Right atrium auricular region (tissue), 2 donors: ENCODE results near the gene ETV5. TPM values are rescaled to one million over a fixed set of nuclear protein-coding genes. Genes with fewer than 3 reads are reported as not detected.

Source experiments
- DNase-seq: peaks from one replicate; pipeline ENCODE4 v3.0.0-alpha.2; 2019; ENCODE audit warnings: low spot score
- H3K27ac ChIP-seq, 2 donors: fragments of 200-600 bp; sonication (generic); 1 replicate in 1 of 2; 2 replicates in 1 of 2; pipeline ENCODE4 v1.5.1; 2016 to 2019
- H3K27me3 ChIP-seq, 2 donors: fragments of 200-600 bp; sonication (generic); one replicate each; pipeline versions ENCODE4 v1.5.1 to v1.6.0; 2017 to 2019
- H3K36me3 ChIP-seq: fragments of 200-600 bp; sonication (generic); one replicate; pipeline ENCODE4 v1.5.1; 2016
- H3K4me1 ChIP-seq, 2 donors: fragments of 200-600 bp; sonication (generic); one replicate each; pipeline versions ENCODE4 v1.5.1 to v1.6.0; 2017 to 2019
- H3K4me3 ChIP-seq, 2 donors: fragments of 200-600 bp; sonication (generic); 1 replicate in 1 of 2; 2 replicates in 1 of 2; pipeline ENCODE4 v1.5.1; 2017 to 2019; ENCODE audit warnings: mild to moderate bottlenecking in 1 of 2, moderate library complexity in 1 of 2
- H3K9me3 ChIP-seq, 2 donors: fragments of 200-600 bp; sonication (generic); one replicate each; pipeline ENCODE4 v1.5.1; 2019
- CTCF ChIP-seq, 2 donors: fragments of 200-600 bp; sonication (generic); IDR thresholded peaks; one replicate each; pipeline ENCODE4 v1.5.1; 2019; ENCODE audit warnings: antibody characterized with exemption in 2 of 2
- total RNA-seq, 2 donors: library from RNA; depleted of rRNA; stranded (reverse); fragments of >200 nt; gene quantifications; one replicate each; pipeline ENCODE4 v1.1.0, GENCODE V29; 2016

Gene ETV5
- total RNA-seq, 2 donors from 2014 or later = 22.8 to 28.7 TPM

GRCh38 chr3:186070550-186070949 lies 38.3 kb downstream of the ETV5 start:
- no peak for DNase-seq
- Histone ChIP-seq H3K4me1 (no peaks in the 10 kb centered on the region), H3K36me3 (peaks cover 3% of the 10 kb centered on the region), H3K4me3 (no peak overlapping the region), H3K27ac (no peak overlapping the region), H3K27me3 (no peaks in the 10 kb centered on the region), H3K9me3 (peaks cover 0 to 5% of the 10 kb centered on the region in 2 donors)
- TF ChIP-seq CTCF (IDR thresholded peaks at IDR 0.05) = no peak

- Histone ChIP-seq H3K27me3 (no peaks in the 10 kb centered on the region), H3K36me3 (peaks cover 7% of the 10 kb centered on the region), H3K27ac (no peak overlapping the region), H3K4me3 (no peak overlapping the region), H3K9me3 (peaks cover 0 to 5% of the 10 kb centered on the region in 2 donors), H3K4me1 (no peaks in the 10 kb centered on the region)
- DNase-seq = no peak
- no peak for TF ChIP-seq CTCF (IDR thresholded peaks at IDR 0.05)
These were observed 38.8 kb downstream of the ETV5 start for GRCh38 chr3:186070133-186070532.

GRCh38 chr3:186069199-186069598 lies 39.7 kb downstream of the ETV5 start:
- Histone ChIP-seq H3K27ac (no peak overlapping the region), H3K9me3 (no peaks in the 10 kb centered on the region), H3K36me3 (peaks cover 17% of the 10 kb centered on the region), H3K27me3 (no peaks in the 10 kb centered on the region), H3K4me3 (no peak overlapping the region), H3K4me1 (no peaks in the 10 kb centered on the region)
- no peak for DNase-seq
- TF ChIP-seq CTCF (IDR thresholded peaks at IDR 0.05) = no peak

GRCh38 chr3:186068243-186068552 lies 40.7 kb downstream of the ETV5 start:
- no peaks in the 10 kb centered on the region for H3K4me1 ChIP-seq
- H3K27ac ChIP-seq = no peak overlapping the region
- TF ChIP-seq CTCF (IDR thresholded peaks at IDR 0.05) = no peak
- peaks cover 19% of the 10 kb centered on the region for H3K36me3 ChIP-seq
- H3K9me3 ChIP-seq = no peaks in the 10 kb centered on the region
- no peak overlapping the region for H3K4me3 ChIP-seq
- DNase-seq = no peak
- no peaks in the 10 kb centered on the region for H3K27me3 ChIP-seq

- no peaks in the 10 kb centered on the region for H3K4me1 ChIP-seq
- H3K36me3 ChIP-seq = peaks cover 19% of the 10 kb centered on the region
- H3K4me3 ChIP-seq = no peak overlapping the region
- H3K27me3 ChIP-seq = no peaks in the 10 kb centered on the region
- no peaks in the 10 kb centered on the region for H3K9me3 ChIP-seq
- DNase-seq = no peak
- TF ChIP-seq CTCF (IDR thresholded peaks at IDR 0.05) = no peak
- H3K27ac ChIP-seq = no peak overlapping the region
These were observed 41.3 kb downstream of the ETV5 start for GRCh38 chr3:186067360-186068242.

- Histone ChIP-seq H3K4me3 (no peak overlapping the region), H3K9me3 (no peaks in the 10 kb centered on the region), H3K27ac (no peak overlapping the region), H3K27me3 (no peaks in the 10 kb centered on the region), H3K36me3 (peaks cover 41% of the 10 kb centered on the region), H3K4me1 (no peaks in the 10 kb centered on the region)
- no peak for TF ChIP-seq CTCF (IDR thresholded peaks at IDR 0.05)
- no peak for DNase-seq
These were observed 48.7 kb downstream of the ETV5 start for GRCh38 chr3:186060222-186060621.
